ENCODE measurements around the gene TMEM60.
"Not testable (repeated sequence)": the region's sequence is repeated elsewhere in the genome, so short reads cannot be mapped to it uniquely, and the experiment has no call there.

The TMEM60 gene

GRCh38 chr7:77798394-77799077 is at the start of gene TMEM60, which contains the start of gene PHTF2:
TSS of gene TMEM60 (minus strand) at chr7:77798434. CDS start at chr7:77794373, 4,061 bp downstream.
TSS of gene PHTF2 (plus strand) at chr7:77798773.
- in situ Hi-C loops (cut with MboI; ENCODE audit: low sequenced_read_pairs) = no loop called here

GRCh38 chr7:77846317-77847092 is 48.3 kb upstream of the TMEM60 start:
- in situ Hi-C loops (cut with MboI; ENCODE audit: low sequenced_read_pairs) = no loop called here

GRCh38 chr7:77843194-77843593 is 45.0 kb upstream of the TMEM60 start:
- in situ Hi-C loops (cut with MboI; ENCODE audit: low sequenced_read_pairs) = no loop called here

- in situ Hi-C loops (cut with MboI; ENCODE audit: low sequenced_read_pairs) = no loop called here
Measured at GRCh38 chr7:77839919-77840318, 41.7 kb upstream of the TMEM60 start.

- in situ Hi-C loops (cut with MboI; ENCODE audit: low sequenced_read_pairs) = no loop called here
Measured at GRCh38 chr7:77838929-77839491, 40.8 kb upstream of the TMEM60 start.

GRCh38 chr7:77837966-77838365 is 39.7 kb upstream of the TMEM60 start:
- in situ Hi-C loops (cut with MboI; ENCODE audit: low sequenced_read_pairs) = no loop called here

- in situ Hi-C loops (cut with MboI; ENCODE audit: low sequenced_read_pairs) = no loop called here
Measured at GRCh38 chr7:77837275-77837674, 39.0 kb upstream of the TMEM60 start.

- in situ Hi-C loops (cut with MboI; ENCODE audit: low sequenced_read_pairs) = not testable (repeated sequence)
Measured at GRCh38 chr7:77836425-77836824, 38.2 kb upstream of the TMEM60 start.

GRCh38 chr7:77833136-77833535 is 34.9 kb upstream of the TMEM60 start:
- in situ Hi-C loops (cut with MboI; ENCODE audit: low sequenced_read_pairs) = no loop called here

- in situ Hi-C loops (cut with MboI; ENCODE audit: low sequenced_read_pairs) = no loop called here
Measured at GRCh38 chr7:77831953-77832352, 33.7 kb upstream of the TMEM60 start.

- in situ Hi-C loops (cut with MboI; ENCODE audit: low sequenced_read_pairs) = no loop called here
Measured at GRCh38 chr7:77831481-77831880, 33.2 kb upstream of the TMEM60 start.

GRCh38 chr7:77830649-77831355 is 32.6 kb upstream of the TMEM60 start:
- in situ Hi-C loops (cut with MboI; ENCODE audit: low sequenced_read_pairs) = no loop called here

- in situ Hi-C loops (cut with MboI; ENCODE audit: low sequenced_read_pairs) = no loop called here
Measured at GRCh38 chr7:77827999-77828398, 29.8 kb upstream of the TMEM60 start.

- in situ Hi-C loops (cut with MboI; ENCODE audit: low sequenced_read_pairs) = no loop called here
Measured at GRCh38 chr7:77826300-77826699, 28.1 kb upstream of the TMEM60 start.

GRCh38 chr7:77825131-77825530 is 26.9 kb upstream of the TMEM60 start:
- in situ Hi-C loops (cut with MboI; ENCODE audit: low sequenced_read_pairs) = no loop called here

GRCh38 chr7:77824636-77825035 is 26.4 kb upstream of the TMEM60 start:
- in situ Hi-C loops (cut with MboI; ENCODE audit: low sequenced_read_pairs) = no loop called here

GRCh38 chr7:77823787-77824186 is 25.6 kb upstream of the TMEM60 start:
- in situ Hi-C loops (cut with MboI; ENCODE audit: low sequenced_read_pairs) = no loop called here

GRCh38 chr7:77822269-77822668 is 24.0 kb upstream of the TMEM60 start:
- in situ Hi-C loops (cut with MboI; ENCODE audit: low sequenced_read_pairs) = no loop called here

- in situ Hi-C loops (cut with MboI; ENCODE audit: low sequenced_read_pairs) = no loop called here
Measured at GRCh38 chr7:77820967-77821366, 22.7 kb upstream of the TMEM60 start.

- in situ Hi-C loops (cut with MboI; ENCODE audit: low sequenced_read_pairs) = no loop called here
Measured at GRCh38 chr7:77819021-77819420, 20.8 kb upstream of the TMEM60 start.

- in situ Hi-C loops (cut with MboI; ENCODE audit: low sequenced_read_pairs) = no loop called here
Measured at GRCh38 chr7:77813180-77813579, 14.9 kb upstream of the TMEM60 start.
